Caco-2 (cell line): ENCODE results near the gene ATP5IF1. TPM values are rescaled to one million over a fixed set of nuclear protein-coding genes. Genes with fewer than 3 reads are reported as not detected.

Experiments used
- BruUV-seq: library from RNA; stranded (reverse); fragments of 400-500 nt; replicated peaks from 2 replicates; lab custom pipeline; 2021; lab: Mats Ljungman, UMichigan
- CTCF ChIA-PET: fragments of 300-600 bp; sonication (Branson Sonifier 250); formaldehyde crosslinking; loops from one replicate; lab custom pipeline; 2022; ENCODE audit warnings: antibody characterized with exemption; lab: Charles Lee
- POLR2A ChIA-PET: fragments of 300-600 bp; sonication (Branson Sonifier 250); formaldehyde crosslinking; loops from one replicate; lab custom pipeline; 2022; ENCODE audit warnings: antibody characterized with exemption; lab: Charles Lee
- DNase-seq, 2 experiments: peaks; one replicate each; pipeline versions ENCODE4 v3.0.0 to v3.0.0-alpha.2; 2020 to 2022
- H3K27me3 ChIP-seq: replicated peaks from 2 replicates; pipeline ENCODE4 v1.6.0; 2011; ENCODE audit warnings: low read length; ENCODE audit not compliant: control insufficient read depth, insufficient read depth
- H3K36me3 ChIP-seq: 2 replicates; pipeline ENCODE4 v1.5.1; 2011; ENCODE audit warnings: low read length; ENCODE audit not compliant: control insufficient read depth, insufficient read depth
- H3K4me1 ChIP-seq: fragments of 250-450 bp; sonication (Bioruptor Pico); 2 replicates; pipeline ENCODE4 v1.5.1; 2020; ENCODE audit warnings: mild to moderate bottlenecking
- H3K4me3 ChIP-seq: 2 replicates; pipeline ENCODE4 v1.5.1; 2011; ENCODE audit warnings: low read depth, mild to moderate bottlenecking, control low read depth, low read length
- H3K9me3 ChIP-seq: fragments of 250-450 bp; sonication (Bioruptor Pico); 2 replicates; pipeline ENCODE4 v1.5.1; 2020; ENCODE audit warnings: mild to moderate bottlenecking, moderate library complexity
- H3K27ac Mint-ChIP-seq: one replicate; pipeline ENCODE4 v1.8.0; 2022; ENCODE audit warnings: mixed read lengths; ENCODE audit not compliant: unreplicated experiment
- H3K27me3 Mint-ChIP-seq: one replicate; pipeline ENCODE4 v1.8.0; 2022; ENCODE audit warnings: mixed read lengths; ENCODE audit not compliant: insufficient read depth, unreplicated experiment
- H3K36me3 Mint-ChIP-seq: one replicate; pipeline ENCODE4 v1.8.0; 2022; ENCODE audit warnings: mild to moderate bottlenecking, mixed read lengths; ENCODE audit not compliant: insufficient read depth, unreplicated experiment
- H3K4me1 Mint-ChIP-seq: one replicate; pipeline ENCODE4 v1.8.0; 2022; ENCODE audit warnings: low read depth, mixed read lengths; ENCODE audit not compliant: unreplicated experiment
- H3K4me3 Mint-ChIP-seq: one replicate; pipeline ENCODE4 v1.8.0; 2022; ENCODE audit warnings: mild to moderate bottlenecking, moderate library complexity, mixed read lengths; ENCODE audit not compliant: unreplicated experiment
- H3K9me3 Mint-ChIP-seq: one replicate; pipeline ENCODE4 v1.8.0; 2022; ENCODE audit warnings: mixed read lengths; ENCODE audit not compliant: unreplicated experiment
- intact Hi-C: fragments of 100-400 bp; cut with micrococcal nuclease; formaldehyde crosslinking; loops from one replicate; pipeline ENCODE4 v1.10.0; 2022; ENCODE audit not compliant: unreplicated experiment
- total RNA-seq: library from RNA; stranded (reverse); gene quantifications from 2 replicates; pipeline ENCODE4 v1.2.3, GENCODE V29; 2022
- TF ChIP-seq, protein P1 (sequence below), 2 experiments: fragments of 200-600 bp in 1 of 2; IDR thresholded peaks; 1 replicate in 1 of 2; 2 replicates in 1 of 2; pipeline versions ENCODE4 v1.5.1 to v1.8.0; 2011 to 2022; ENCODE audit warnings: antibody characterized with exemption in 1 of 2, control low read depth in 1 of 2, inconsistent platforms in 1 of 2, low read depth in 1 of 2, low read length in 1 of 2, mild to moderate bottlenecking in 1 of 2, moderate library complexity in 1 of 2; ENCODE audit not compliant: insufficient read depth in 1 of 2, severe bottlenecking in 1 of 2, unreplicated experiment in 1 of 2

ATP5IF1 gene
- total RNA-seq, 1 experiment from 2014 or later = 130 TPM

- peaks cover 38% of the 10 kb centered on the region for H3K36me3 Mint-ChIP-seq
- no peaks in the 10 kb centered on the region for H3K9me3 Mint-ChIP-seq
- peaks cover 13% of the 10 kb centered on the region for H3K4me1 Mint-ChIP-seq
- TF ChIP-seq, protein P1, sequence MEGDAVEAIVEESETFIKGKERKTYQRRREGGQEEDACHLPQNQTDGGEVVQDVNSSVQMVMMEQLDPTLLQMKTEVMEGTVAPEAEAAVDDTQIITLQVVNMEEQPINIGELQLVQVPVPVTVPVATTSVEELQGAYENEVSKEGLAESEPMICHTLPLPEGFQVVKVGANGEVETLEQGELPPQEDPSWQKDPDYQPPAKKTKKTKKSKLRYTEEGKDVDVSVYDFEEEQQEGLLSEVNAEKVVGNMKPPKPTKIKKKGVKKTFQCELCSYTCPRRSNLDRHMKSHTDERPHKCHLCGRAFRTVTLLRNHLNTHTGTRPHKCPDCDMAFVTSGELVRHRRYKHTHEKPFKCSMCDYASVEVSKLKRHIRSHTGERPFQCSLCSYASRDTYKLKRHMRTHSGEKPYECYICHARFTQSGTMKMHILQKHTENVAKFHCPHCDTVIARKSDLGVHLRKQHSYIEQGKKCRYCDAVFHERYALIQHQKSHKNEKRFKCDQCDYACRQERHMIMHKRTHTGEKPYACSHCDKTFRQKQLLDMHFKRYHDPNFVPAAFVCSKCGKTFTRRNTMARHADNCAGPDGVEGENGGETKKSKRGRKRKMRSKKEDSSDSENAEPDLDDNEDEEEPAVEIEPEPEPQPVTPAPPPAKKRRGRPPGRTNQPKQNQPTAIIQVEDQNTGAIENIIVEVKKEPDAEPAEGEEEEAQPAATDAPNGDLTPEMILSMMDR (IDR thresholded peaks at IDR 0.05; ENCODE audit: insufficient read depth in 1 of 2, low read depth in 1 of 2, low read length in 1 of 2, severe bottlenecking in 1 of 2, unreplicated experiment in 1 of 2) = no peak
- POLR2A ChIA-PET = interaction anchor here (1.2 kb wide), 1 partner anchor 10 kb away, joined by 6 read pairs; no protein-coding TSS in a partner anchor
- Histone ChIP-seq H3K27me3 (no peaks in the 10 kb centered on the region), H3K4me1 (0 out of 2 replicates have a peak, but pooled peaks cover 4% of the 10 kb centered on the region), H3K36me3 (no peaks in the 10 kb centered on the region), H3K9me3 (no peaks in the 10 kb centered on the region), H3K4me3 (peak overlapping the region; percentile 16)
- intact Hi-C loops = no loop called here
- TSS peak; percentile 76 for BruUV-seq
- no peak for DNase-seq
- H3K27ac Mint-ChIP-seq = peak overlapping the region; percentile 92
- peak overlapping the region; percentile 73 for H3K4me3 Mint-ChIP-seq
- H3K27me3 Mint-ChIP-seq = no peaks in the 10 kb centered on the region
- CTCF ChIA-PET = interaction anchor here (1.8 to 2.4 kb wide), 2 partner anchors 10 kb away, joined by 5 to 13 read pairs; no protein-coding TSS in a partner anchor
These were observed 22.8 kb downstream of the ATP5IF1 start for GRCh38 chr1:28258628-28259251.

- Histone ChIP-seq H3K4me1 (0 out of 2 replicates have a peak, but pooled peaks cover 4% of the 10 kb centered on the region), H3K27me3 (no peaks in the 10 kb centered on the region), H3K36me3 (no peaks in the 10 kb centered on the region), H3K4me3 (peak within 1 kb of the TSS; percentile 90), H3K9me3 (no peaks in the 10 kb centered on the region)
- Mint-ChIP-seq H3K36me3 (peaks cover 38% of the 10 kb centered on the region), H3K9me3 (no peaks in the 10 kb centered on the region), H3K27me3 (no peaks in the 10 kb centered on the region), H3K4me1 (peaks cover 13% of the 10 kb centered on the region), H3K4me3 (peak within 1 kb of the TSS; percentile 73), H3K27ac (peak within 1 kb of the TSS; percentile 92)
- DNase-seq = peak; percentile 96 to 97
- ChIA-PET POLR2A (interaction anchor here (1.0 kb wide), 2 partner anchors 23 to 70 kb away, joined by 3 to 5 read pairs; partner anchors contain the start of genes ATP5IF1 and MED18), CTCF (interaction anchor here (2.4 kb wide), 1 partner anchor 10 kb away, joined by 13 read pairs; no protein-coding TSS in a partner anchor)
- intact Hi-C loops = no loop called here
- TF ChIP-seq, protein P1 (IDR thresholded peaks at IDR 0.05; ENCODE audit: insufficient read depth in 1 of 2, low read depth in 1 of 2, low read length in 1 of 2, severe bottlenecking in 1 of 2, unreplicated experiment in 1 of 2) = no peak
- TSS peak; percentile 51 for BruUV-seq
These were observed 23.5 kb downstream of the ATP5IF1 start, which contains the start of gene SESN2 for GRCh38 chr1:28259252-28259933. Gene SESN2, plus strand, starts transcription at chr1:28259518. Its CDS starts 330 bp downstream, at chr1:28259848.
